Panc1 (cell line): Measurements from ENCODE around the gene ATRNL1.

ENCODE experiments used
- CTCF ChIP-seq: fragments of 450-650 bp; IDR thresholded peaks from 2 replicates; pipeline ENCODE4 v1.5.1; 2017; ENCODE audit warnings: mild to moderate bottlenecking
- POLR2AphosphoS5 ChIP-seq: IDR thresholded peaks from 2 replicates; pipeline ENCODE4 v1.6.1; 2012; ENCODE audit warnings: mild to moderate bottlenecking, low read depth, low read length, moderate library complexity

GRCh38 chr10:115801457-115801856 is 708.3 kb downstream of the ATRNL1 start:
- no peak for TF ChIP-seq POLR2AphosphoS5
- TF ChIP-seq CTCF = no peak
